Measurements from ENCODE around the gene CMPK2. TPM values are rescaled to one million over a fixed set of nuclear protein-coding genes. Genes with fewer than 3 reads are reported as not detected.

The CMPK2 gene
- total RNA-seq, 4 donors from 2014 or later = 0.53 to 4.9 (median 1.7) TPM

GRCh38 chr2:6820236-6820635 is 45.5 kb downstream of the CMPK2 start:
- 75 to 81% methylated on average over 5 of the region's 5 CpGs for WGBS, 2 donors
- Histone ChIP-seq H3K36me3 (no peaks in the 10 kb centered on the region), H3K27ac (no peak overlapping the region), H3K4me3 (no peak overlapping the region), H3K4me1 (no peaks in the 10 kb centered on the region), H3K27me3 (peaks cover 0 to 4% (median 0%) of the 10 kb centered on the region in 4 donors), H3K9me3 (no peaks in the 10 kb centered on the region)
- no peak for TF ChIP-seq POLR2A (IDR thresholded peaks at IDR 0.05)
- TF ChIP-seq, protein P1, sequence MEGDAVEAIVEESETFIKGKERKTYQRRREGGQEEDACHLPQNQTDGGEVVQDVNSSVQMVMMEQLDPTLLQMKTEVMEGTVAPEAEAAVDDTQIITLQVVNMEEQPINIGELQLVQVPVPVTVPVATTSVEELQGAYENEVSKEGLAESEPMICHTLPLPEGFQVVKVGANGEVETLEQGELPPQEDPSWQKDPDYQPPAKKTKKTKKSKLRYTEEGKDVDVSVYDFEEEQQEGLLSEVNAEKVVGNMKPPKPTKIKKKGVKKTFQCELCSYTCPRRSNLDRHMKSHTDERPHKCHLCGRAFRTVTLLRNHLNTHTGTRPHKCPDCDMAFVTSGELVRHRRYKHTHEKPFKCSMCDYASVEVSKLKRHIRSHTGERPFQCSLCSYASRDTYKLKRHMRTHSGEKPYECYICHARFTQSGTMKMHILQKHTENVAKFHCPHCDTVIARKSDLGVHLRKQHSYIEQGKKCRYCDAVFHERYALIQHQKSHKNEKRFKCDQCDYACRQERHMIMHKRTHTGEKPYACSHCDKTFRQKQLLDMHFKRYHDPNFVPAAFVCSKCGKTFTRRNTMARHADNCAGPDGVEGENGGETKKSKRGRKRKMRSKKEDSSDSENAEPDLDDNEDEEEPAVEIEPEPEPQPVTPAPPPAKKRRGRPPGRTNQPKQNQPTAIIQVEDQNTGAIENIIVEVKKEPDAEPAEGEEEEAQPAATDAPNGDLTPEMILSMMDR (IDR thresholded peaks at IDR 0.05) = no peak
- DNase-seq = no peak
- intact Hi-C loops (cut with DNase I) = no loop called here

GRCh38 chr2:6819668-6820067 is 46.0 kb downstream of the CMPK2 start:
- Histone ChIP-seq H3K9me3 (no peaks in the 10 kb centered on the region), H3K4me3 (no peak overlapping the region), H3K36me3 (no peaks in the 10 kb centered on the region), H3K4me1 (no peaks in the 10 kb centered on the region), H3K27me3 (peaks cover 0 to 4% (median 0%) of the 10 kb centered on the region in 4 donors), H3K27ac (no peak overlapping the region)
- no peak for DNase-seq
- intact Hi-C loops (cut with DNase I) = no loop called here
- TF ChIP-seq, protein P1 (IDR thresholded peaks at IDR 0.05) = no peak
- TF ChIP-seq POLR2A (IDR thresholded peaks at IDR 0.05) = no peak
- WGBS, 2 donors = 78 to 83% methylated on average over 3 of the region's 3 CpGs

GRCh38 chr2:6818012-6818411 is 47.7 kb downstream of the CMPK2 start:
- WGBS, 2 donors = 67 to 78% methylated on average over 5 of the region's 5 CpGs
- H3K27ac ChIP-seq = no peak overlapping the region
- no peak for TF ChIP-seq POLR2A (IDR thresholded peaks at IDR 0.05)
- TF ChIP-seq, protein P1 (IDR thresholded peaks at IDR 0.05) = no peak
- no peak for DNase-seq
- no peak overlapping the region for H3K4me3 ChIP-seq
- intact Hi-C loops (cut with DNase I) = no loop called here
- H3K36me3 ChIP-seq = no peaks in the 10 kb centered on the region
- no peaks in the 10 kb centered on the region for H3K4me1 ChIP-seq
- H3K27me3 ChIP-seq = peaks cover 0 to 6% (median 0%) of the 10 kb centered on the region in 4 donors
- no peaks in the 10 kb centered on the region for H3K9me3 ChIP-seq

DNA sequence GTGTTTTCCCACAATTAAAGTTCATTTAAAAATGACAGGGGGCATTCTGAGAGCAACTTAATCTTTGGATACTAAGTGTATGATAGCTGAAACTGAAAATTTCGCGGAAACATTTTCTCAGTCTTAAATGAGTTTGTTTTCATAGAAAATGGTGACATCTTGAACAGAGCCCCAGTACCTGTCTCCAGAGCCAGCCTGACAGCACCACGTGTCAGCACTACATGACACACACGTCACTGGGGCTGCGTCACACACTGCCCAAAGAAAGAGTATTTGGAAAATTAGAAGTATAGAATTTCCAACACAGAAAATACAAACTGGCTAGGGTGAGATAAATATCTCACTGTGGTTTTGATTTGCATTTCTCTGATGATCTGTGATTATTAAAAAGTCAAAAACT is 50.8 kb downstream of the CMPK2 start:
- 84 to 86% methylated on average over 5 of the region's 5 CpGs for whole genome bisulfite sequencing, 2 donors
- no peak for DNase-seq
- Histone ChIP-seq H3K27ac (no peak overlapping the region), H3K27me3 (peaks cover 0 to 8% (median 0%) of the 10 kb centered on the region in 4 donors), H3K4me3 (no peak overlapping the region), H3K9me3 (no peaks in the 10 kb centered on the region), H3K4me1 (no peaks in the 10 kb centered on the region), H3K36me3 (no peaks in the 10 kb centered on the region)
- intact Hi-C loops (cut with DNase I) = no loop called here
- no peak for TF ChIP-seq POLR2A (IDR thresholded peaks at IDR 0.05)
- TF ChIP-seq, protein P1 (IDR thresholded peaks at IDR 0.05) = no peak

GRCh38 chr2:6814312-6814711 is 51.4 kb downstream of the CMPK2 start:
- no peak for TF ChIP-seq POLR2A (IDR thresholded peaks at IDR 0.05)
- TF ChIP-seq, protein P1 (IDR thresholded peaks at IDR 0.05) = no peak
- Histone ChIP-seq H3K4me1 (no peaks in the 10 kb centered on the region), H3K36me3 (no peaks in the 10 kb centered on the region), H3K27me3 (peaks cover 0 to 8% (median 0%) of the 10 kb centered on the region in 4 donors), H3K27ac (no peak overlapping the region), H3K4me3 (no peak overlapping the region), H3K9me3 (no peaks in the 10 kb centered on the region)
- intact Hi-C loops (cut with DNase I) = no loop called here
- 80 to 82% methylated on average over 10 of the region's 10 CpGs for WGBS, 2 donors
- no peak for DNase-seq
